HK-2 (cell line): ENCODE results near the gene ADAP1.
"Not testable (repeated sequence)": the region's sequence is repeated elsewhere in the genome, so short reads cannot be mapped to it uniquely, and the experiment has no call there.

ENCODE experiments used
- DNase-seq: peaks from one replicate; pipeline ENCODE4 v3.0.0-alpha.2; 2018; ENCODE audit not compliant: unreplicated experiment

Gene ADAP1

GRCh38 chr7:882336-883035 is 72.0 kb downstream of the ADAP1 start:
- DNase-seq = no peak

- no peak for DNase-seq
Measured at GRCh38 chr7:881441-882234, 72.8 kb downstream of the ADAP1 start.

- no peak for DNase-seq
Measured at GRCh38 chr7:880450-880849, 74.0 kb downstream of the ADAP1 start.

DNA sequence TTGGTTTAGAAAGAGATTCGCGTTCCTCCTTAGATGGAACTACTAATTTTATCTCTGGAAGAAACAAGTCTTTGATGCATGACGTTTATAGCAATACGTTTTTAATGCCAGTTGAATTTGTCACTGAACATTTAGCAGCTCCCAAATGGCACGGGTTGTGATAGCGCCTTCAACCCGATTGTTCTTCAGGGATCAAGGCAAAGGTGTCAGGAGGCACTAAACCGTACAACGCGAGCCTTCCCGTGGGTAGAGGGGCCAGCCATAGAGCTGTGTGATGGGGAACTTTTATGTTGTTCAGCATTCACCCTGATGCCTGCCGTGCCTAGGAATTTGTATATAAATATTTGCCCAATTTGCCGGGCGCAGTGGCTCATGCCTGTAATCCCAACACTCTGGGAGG is 74.8 kb downstream of the ADAP1 start:
- no peak for DNase-seq

DNA sequence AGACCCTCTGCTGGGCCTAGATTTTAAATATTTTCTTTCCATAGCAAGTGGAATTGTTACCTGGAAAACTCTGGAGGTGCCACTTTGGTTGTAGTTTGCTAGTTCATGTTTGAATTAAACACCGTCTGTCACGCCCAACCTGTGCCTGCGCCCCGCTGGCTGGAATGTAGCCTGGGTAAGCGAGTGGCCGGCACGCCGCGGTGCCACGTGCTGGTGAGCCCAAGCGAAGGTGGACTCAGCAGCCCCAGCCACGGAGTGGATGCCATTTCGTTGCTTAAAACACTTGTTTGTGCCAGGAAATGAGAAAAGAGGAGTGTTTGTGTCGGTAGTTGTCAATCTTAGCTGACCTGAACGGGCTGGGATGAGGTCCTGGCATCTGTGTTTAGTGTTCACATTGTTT is 75.4 kb downstream of the ADAP1 start:
- DNase-seq = no peak

DNA sequence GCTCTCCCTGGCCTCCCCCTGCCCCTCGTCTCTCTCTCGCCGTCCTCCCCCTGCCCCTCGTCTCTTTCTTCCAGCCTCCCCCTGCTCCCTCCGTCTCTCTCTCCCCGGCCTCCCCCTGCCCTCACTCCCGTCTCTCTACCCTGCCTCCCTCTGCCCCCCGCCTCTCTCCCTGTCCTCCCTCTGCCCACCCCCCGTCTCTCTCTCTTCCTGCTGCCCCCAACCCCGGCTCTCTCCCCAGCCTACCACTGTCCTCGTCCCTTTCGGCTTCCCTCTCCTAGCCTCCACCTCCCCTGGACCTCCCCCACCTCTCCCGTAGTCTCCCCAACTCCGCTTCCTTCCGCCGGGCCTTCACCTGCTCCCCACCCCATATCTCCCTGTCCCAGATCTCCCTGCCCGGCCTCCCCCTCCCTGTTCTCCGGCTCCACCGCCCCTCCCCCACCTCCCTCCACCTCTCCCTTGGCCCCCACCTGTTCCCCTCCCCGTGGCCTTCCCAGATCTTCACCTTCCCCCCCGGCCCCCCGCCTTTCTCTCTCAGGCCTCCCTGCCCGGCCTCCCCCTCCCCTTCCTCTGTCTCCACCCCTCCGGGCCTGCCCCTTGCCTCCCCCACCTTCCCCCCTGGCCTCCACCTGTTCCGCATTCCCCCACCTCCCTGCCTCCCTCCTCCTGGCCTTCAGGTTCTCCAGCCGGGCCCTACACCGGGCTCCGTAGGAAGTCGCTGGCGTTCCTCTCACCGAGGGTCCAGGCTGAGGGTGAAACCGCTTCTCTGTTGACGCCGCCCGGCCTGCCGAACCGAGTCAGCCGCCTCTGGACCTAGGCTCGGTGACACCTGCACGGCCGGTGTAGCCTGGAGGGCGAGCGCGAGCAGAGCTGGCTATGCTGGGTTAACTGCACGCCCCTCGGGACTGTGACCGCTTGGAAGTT is 76.9 kb downstream of the ADAP1 start:
- peak; percentile 50 for DNase-seq

DNA sequence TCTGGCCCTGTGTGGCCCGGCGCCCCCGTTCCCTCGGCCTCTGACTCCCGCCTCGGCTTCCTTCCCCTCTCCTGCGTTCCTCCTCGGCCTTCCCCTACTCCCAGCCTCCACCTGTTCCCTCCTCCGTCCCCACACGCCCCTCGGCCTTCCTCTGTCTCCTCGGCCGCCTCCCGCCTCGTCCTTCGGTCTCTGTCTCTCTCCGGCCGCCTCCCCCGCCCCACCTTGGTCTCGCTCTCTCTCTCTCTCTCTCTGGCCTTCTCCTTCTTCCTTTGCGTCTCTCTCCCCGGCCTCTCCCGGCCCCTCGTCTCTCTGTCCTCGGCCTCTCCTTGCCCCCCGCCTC is 77.5 kb downstream of the ADAP1 start:
- DNase-seq = peak; percentile 67

DNA sequence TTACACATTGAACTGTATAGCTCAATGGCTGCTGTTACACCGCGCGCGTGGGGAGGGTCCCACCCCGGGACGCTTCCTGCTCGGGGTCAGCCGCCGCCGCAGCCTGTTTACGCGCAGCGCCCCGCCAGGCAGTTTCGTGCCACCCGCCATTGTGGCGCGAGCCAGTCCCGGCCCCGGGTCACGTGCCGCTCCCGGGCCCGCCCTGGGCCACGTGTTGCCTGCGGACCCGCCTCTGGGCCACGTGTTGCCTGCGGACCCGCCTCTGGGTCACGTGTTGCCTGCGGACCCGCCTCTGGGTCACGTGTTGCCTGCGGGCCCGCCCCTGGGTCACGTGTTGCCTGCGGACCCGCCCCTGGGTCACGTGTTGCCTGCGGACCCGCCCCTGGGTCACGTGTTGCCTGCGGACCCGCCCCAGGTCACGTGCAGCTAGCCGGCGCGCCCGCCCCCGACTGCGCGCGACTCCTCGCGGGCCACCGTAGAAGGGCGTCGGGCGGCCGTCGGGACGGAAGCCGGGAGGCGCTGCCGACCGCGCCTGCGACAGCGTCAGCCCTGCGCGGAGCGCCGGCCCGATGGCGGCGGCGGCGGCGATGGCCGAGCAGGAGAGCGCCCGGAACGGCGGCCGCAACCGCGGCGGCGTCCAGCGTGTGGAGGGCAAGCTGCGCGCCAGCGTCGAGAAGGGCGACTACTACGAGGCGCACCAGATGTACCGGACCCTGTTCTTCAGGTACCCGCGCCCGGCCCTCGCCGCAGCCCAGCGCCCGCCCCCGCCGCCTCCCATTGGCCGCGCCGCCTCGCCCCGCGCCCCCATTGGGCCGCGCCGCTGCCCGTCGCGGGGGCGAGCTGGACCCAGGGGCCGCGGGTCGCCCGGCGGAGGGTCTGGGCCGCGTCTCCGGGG is 78.2 kb downstream of the ADAP1 start, which contains the start of gene GET4:
GET4 (plus strand) TSS at position 478 of the 895 bp plus-strand sequence; CDS start at position 570, 92 bp downstream.
- peak; percentile 93 for DNase-seq

DNA sequence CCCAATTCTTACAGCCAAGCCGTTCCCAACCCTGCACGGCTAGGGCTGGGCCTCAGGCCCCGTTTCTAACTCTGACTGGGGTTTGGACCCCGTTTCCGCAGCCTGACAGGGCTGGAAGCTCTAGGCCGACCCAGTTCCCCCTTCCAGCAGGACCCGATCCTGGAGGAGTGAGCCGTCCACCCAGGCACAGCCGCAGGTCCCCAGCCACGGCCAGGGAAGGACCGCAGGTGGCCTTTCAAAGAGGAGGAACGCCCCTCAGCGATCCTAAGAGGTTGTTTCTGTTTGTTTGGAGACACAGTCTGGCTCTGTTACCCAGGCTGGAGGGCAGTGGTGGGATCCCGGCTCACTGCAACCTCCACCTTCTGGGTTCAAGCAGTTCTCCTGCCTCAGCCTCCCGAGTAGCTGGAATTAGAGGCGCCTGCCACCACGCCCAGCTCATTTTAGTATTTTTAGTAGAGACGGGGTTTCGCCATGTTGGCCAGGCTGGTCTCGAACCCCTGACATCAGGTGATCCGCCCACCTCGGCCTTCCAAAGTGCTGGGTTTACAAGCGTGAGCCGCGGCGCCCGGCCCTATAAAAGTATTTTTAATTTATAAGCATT is 78.9 kb downstream of the ADAP1 start:
- DNase-seq = no peak

GRCh38 chr7:875051-875450 is 79.4 kb downstream of the ADAP1 start:
- no peak for DNase-seq

GRCh38 chr7:874031-874749 is 80.3 kb downstream of the ADAP1 start:
- no peak for DNase-seq

DNA sequence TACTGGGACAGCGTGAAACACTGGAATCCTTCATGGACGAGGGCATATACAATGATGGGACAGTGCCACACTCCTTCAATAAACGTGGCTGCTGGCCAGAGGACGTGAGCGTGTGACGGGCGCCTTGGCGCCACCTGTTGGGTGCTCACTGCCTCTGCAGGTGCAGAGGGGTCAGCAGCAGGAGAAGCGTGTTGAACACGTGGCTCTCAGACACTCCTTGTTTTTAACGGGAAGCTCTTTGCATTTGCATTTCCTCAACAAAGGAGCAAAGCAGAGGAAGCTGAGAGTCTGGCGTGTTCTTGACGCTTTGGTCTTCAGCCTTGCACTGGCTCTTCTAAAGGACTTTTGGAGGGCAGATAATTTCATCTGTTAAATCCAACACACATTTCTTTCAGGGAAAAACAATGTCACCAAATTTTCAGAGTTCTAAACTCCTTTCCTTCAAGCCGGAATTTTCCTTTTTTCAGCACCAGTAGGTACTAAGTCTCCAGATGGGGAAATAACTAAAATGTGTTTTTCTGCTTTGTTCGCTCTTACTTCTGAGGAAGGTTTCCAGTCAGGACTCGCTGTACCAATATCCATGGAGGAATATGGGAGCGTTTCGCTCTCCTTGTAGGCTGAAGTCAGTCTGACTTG is 81.0 kb downstream of the ADAP1 start:
- DNase-seq = peak; percentile 79

DNA sequence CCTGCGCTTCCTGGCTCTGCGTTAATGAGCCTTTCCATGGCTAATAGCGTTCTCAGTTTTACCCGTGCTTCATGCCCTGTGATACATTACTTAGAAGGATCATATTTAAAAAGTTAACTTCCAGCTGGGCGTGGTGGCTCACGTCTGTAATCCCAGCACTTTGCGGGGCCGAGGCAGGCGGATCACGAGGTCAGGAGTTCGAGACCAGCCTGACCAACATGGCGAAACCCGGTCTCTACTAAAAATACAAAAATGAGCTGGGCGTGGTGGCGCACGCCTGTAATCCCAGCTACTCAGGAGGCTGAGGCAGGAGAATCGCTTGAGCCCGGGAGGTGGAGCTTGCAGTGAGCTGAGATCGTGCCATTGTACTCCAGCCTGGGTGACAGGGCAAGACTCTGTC is 81.8 kb downstream of the ADAP1 start:
- not testable (repeated sequence) for DNase-seq

GRCh38 chr7:871900-872537 is 82.5 kb downstream of the ADAP1 start:
- DNase-seq = no peak

GRCh38 chr7:869348-869747 is 85.1 kb downstream of the ADAP1 start:
- no peak for DNase-seq

GRCh38 chr7:868189-868486 is 86.3 kb downstream of the ADAP1 start:
- DNase-seq = no peak

GRCh38 chr7:867406-868188 is 86.9 kb downstream of the ADAP1 start:
- peak; percentile 39 for DNase-seq

GRCh38 chr7:867001-867405 is 87.5 kb downstream of the ADAP1 start:
- no peak for DNase-seq

- no peak for DNase-seq
Measured at GRCh38 chr7:865921-866320, 88.6 kb downstream of the ADAP1 start.
